Iris pigment epithelial cell (primary cell): ENCODE data around the gene CLASP1.
A peak's percentile ranks its signal among the peaks of the same experiment; 100 is the strongest.
"Not testable (repeated sequence)": the region's sequence is repeated elsewhere in the genome, so short reads cannot be mapped to it uniquely, and the experiment has no call there.

ENCODE experiments used
- DNase-seq: peaks from one replicate; pipeline ENCODE4 v3.0.0-alpha.2; 2011; ENCODE audit warnings: low read depth

Gene CLASP1

DNA sequence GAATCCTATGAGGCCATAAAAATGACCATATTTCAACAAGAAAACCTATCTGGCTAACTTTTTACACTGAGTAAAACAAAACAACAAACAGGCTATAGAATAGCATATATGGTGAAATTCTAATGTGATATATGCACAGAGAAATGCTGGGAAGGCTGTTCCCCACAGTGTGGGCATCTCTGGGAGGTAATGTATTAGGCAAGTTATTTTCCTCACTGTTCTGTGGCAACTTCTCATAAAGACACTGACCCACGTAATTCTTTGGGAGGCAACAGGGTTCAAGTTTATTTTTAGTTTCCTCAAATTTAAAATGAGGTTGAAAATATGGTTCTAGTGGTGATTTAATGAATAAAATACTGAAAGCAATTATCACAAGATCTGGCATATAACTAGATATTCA lies 71.9 kb downstream of the CLASP1 start:
- DNase-seq = no peak

DNA sequence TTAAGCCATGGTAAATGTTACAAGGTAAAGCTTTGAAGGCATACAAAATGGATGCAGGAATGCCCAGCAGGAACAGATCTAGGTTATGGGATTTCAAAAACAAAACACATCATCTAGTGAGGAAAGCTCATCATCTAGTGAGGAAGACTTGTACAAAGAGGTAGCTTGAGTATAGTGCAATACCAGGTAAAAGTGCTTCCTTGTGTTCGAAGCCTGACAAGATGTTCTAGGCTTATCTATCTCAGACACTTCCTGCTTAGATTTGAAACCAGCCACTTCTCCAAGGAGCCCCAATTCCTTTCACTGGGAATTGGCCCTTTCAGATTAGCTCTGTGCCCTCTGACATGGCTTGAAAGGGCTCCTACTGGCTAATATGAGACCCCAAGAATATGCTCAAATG lies 73.0 kb downstream of the CLASP1 start:
- no peak for DNase-seq

DNA sequence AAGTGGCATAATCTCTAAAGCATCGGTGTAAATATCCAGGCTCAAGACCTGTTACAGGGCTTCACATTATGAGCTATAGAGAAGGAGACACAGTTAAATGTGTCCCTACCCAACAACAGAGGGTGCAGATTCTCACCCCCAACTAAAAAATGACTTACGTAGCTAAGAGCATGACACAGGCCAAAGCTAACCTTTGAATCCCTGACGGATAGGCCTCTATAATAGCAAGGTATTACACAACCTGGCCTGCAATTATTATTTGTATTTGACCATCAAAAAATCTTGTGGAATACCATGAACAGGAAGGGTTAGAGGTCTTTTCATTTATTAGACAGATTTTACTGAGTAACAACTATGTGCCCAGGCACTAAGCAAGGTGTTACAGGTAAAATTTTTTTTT lies 73.5 kb downstream of the CLASP1 start:
- DNase-seq = no peak

GRCh38 chr2:121570667-121571055 lies 78.6 kb downstream of the CLASP1 start:
- DNase-seq = no peak

DNA sequence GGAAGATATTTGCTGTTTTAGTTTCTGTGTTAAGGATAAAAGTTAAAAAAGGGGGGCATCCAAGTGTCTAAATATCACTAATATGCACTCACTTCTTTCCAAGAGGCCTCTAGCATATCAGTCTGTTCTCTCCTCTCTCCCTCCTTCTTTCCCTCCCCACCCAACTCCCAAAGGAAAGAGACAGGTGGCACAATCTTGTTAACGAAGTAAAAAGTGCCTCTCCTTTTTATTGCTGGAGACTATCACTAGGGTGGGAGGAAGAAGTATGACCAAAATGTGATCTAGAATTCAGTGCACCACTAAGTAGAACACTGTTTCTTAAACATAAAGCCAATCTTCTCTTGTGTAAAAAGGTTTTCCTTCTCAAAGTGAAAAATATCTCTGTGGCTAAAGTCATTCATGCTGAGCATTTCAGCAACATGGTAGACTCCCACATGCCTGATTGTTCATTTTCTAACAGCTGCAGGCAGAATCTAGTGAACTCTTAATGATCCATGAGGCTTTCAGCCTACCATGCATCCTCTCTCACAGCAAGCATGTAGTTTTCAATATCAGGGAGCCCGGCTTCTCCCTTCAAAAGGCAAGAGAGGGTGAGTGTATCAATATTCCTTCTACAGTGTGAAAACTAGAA lies 79.1 kb downstream of the CLASP1 start:
- no peak for DNase-seq

DNA sequence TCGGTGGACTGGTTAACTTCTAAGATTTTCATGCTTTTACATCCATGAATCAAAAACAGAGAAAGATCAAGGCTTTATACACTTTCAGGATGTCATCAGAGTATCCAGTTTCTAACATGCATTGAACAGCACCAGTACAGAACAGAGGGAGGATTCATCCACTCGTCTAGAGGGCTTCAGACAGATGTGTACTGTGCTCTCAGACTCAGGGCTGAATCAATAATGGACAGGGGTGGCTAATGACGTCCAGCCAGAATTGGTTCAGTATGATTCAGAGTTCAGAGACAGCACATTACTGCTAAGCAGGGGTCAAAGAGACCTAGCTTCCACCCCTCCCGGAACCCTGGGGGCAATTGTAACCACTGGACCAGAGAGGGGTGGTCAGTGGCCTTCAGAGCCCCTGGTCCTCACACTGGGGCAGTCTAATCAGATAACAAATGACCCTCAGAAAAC lies 81.3 kb downstream of the CLASP1 start:
- DNase-seq = peak; percentile 56

DNA sequence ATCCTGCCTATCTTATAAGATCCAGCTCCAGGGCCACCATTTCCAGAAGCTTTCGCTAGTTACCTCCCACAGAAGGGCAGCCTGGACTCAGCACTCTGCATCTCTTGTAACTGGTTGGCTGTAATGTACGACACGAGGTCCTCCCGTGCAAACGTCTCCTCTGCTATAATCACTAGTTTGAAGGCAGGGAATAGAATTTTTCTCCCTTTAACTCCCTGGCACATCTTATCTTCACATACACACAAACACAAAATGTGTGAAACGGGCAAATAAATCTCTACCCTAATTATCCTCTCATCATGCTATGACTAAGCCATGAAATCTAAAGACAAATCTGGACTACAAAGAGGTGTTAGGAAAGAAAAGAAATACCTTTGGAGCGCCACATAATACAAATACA lies 81.8 kb downstream of the CLASP1 start:
- no peak for DNase-seq

GRCh38 chr2:121565389-121566250 lies 83.6 kb downstream of the CLASP1 start:
- peak; percentile 13 for DNase-seq

DNA sequence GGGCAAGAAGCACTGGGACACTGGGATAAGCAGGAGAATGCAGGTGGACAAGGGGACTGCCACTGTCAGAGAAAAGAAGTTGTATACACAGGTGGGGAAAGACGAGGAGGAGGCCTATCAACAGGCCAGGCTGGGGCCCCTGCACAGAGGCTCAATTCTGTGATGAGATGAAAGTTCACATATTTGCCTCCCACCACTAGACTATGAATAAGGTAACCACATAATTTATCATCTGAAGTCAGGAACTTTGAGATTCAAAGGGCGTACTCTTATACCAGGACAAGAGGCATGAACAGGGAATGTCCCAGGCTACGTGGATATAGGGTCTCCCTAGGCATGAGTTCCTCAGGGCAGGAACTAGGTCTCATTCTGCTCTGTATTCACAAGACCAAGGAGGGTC lies 84.4 kb downstream of the CLASP1 start:
- no peak for DNase-seq

- DNase-seq = not testable (repeated sequence)
These were observed 85.5 kb downstream of the CLASP1 start for GRCh38 chr2:121563754-121564153.

DNA sequence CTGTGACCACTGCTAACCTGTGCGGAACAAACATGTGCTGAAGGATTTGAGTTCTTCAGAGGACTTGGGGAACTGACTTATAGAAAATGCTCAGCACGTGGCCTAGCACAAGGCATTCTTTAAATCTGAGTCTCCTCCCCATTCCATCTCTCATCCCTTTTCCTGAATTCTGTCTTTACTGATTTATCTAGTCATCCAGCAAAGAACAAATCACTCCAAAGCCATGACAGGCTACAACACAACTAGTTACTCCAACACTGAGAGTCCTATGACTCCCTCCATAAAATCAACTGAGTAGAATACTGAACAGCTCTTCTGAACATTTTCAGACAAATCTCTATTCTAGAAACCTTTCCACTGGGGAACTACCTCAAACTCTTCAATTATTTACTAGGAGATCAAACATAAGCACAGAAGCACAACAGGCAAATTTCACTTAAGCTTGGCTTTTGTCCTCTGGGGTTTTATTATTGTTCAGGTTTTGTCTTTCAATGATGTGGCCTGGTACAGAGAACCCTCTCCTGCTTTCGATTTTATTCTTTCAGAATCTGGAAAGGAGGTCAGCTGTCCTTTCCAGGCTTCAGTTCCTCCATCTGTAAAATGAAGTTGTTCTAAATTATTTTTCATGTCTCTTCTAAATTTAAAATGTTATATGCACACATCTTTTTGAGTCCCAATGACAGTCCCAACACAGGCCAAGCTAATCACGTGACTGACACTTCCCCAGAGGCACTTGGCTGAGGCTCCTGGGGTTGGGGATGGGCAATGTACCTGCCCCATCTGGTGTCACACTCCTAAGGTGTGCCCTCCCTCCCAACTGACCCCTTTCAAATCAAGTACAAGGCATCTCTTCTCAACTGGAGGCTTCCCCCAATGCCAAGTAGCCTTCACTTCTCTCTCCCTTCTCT lies 86.7 kb downstream of the CLASP1 start:
- DNase-seq = no peak

DNA sequence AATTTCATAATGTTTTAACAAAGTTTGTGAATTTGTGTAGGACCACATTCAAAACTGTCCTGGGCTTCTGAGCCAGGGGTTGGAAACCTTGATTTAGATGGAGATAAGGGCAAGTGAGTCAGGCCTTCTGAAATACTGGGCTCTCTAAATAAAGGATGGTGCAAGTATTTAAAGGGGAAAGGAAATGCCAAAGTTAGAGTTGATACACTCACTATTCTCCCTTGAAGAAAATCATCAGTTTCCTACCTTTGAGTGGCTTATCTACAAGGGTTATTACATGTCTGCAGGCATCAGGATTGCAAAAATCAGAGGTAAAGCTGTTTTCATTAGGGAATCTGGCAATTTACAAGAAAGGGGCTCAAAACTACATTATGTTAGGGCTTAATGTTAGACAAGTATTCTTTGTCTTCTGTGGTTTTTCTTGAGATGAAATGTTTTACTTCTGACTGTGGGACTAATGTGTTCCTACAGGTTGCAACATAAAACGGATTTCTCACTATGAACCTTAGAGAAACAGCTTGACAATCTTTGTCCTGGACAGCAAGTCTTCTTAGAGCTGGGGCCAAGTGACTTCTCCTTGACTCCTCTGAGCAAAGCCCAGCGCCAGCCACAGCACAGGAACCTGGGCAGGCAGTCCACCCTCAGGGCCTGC lies 87.5 kb downstream of the CLASP1 start:
- DNase-seq = peak; percentile 79

DNA sequence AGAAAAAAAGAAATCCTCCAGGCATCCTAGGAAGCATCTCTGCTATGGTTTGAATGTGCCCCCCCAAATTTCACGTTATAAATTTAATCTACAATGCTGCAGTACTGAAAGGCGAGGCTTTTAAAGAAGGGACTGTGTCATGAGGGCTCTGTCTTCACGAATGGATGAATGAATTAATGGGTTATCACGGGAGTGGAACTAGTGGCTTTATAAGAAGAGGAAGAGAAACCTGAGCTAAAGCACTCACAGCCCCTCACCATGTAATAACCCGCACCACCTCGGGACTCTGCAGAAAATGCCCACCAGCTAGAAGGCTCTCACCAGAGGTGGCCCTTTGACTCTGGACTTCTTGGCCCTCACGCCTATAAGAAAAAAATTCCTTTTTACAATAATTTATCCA lies 90.9 kb downstream of the CLASP1 start:
- no peak for DNase-seq

- DNase-seq = no peak
These were observed 94.3 kb downstream of the CLASP1 start for GRCh38 chr2:121555008-121555407.

DNA sequence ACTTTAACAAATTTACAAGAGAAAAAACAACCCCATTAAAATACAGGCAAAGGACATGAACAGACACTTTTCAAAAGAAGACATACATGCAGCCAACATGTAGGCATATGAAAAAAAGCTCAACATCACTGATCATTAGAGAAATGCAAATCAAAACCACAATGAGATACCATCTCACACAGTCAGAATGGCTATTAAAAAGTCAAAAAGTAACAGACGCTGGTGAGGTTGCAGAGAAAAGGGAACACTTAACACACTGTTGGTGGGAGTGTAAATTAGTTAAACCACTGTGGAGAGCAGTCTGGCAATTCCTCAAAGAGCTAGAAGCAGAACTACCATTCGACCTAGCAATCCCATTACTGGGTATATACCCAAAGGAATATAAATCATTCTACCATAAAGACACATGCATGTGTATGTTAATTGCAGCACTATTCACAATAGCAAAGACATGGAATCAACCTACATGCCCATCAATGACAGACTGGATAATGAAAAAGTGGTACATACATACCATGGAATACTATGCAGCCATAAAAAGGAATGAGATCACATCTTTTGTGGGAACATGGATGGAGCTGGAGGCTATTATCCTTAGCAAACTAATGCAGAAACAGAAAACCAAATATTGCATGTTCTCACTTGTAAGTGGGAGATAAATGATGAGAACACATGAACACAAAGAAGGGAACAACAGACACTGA lies 96.6 kb downstream of the CLASP1 start:
- DNase-seq = not testable (repeated sequence)

- DNase-seq = no peak
These were observed 98.6 kb downstream of the CLASP1 start for GRCh38 chr2:121550669-121551068.

DNA sequence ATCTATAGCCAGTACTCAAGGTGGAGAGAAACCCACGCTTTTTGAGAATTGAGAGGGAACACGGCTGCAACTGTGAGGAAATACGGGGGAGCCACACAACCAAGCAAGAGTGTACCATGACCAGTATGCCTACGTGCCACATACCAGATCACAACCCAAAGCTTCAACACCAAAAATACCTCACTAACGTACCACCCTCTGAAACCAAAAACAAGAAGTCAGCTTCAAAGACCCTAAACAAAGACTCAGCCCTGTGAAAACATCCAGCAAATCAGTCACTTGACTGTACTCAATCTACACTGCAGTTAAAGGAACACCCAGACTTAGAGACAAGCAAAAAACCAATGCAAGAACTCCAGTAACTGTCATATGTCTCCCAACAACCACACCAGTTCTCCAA lies 101.6 kb downstream of the CLASP1 start:
- no peak for DNase-seq

DNA sequence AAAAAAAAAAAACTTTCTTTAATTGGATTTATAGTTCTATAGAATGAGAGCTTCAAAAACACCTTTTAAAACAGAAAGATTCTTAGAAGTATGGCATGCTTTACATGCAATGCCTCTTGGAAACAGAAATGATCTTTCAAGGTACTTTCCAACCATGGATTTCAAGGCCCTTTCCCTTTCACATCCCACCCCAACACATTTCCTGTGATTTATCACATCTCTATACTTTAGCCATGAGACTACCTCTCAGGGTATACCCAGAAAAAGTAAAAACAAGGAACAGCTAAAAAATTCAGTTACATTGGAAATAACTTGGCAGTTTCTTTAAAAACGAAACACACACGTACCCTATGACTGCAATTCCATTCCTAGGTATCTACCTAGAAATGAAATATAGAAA lies 103.3 kb downstream of the CLASP1 start:
- DNase-seq = no peak

GRCh38 chr2:121545257-121545656 lies 104.0 kb downstream of the CLASP1 start:
- DNase-seq = no peak

DNA sequence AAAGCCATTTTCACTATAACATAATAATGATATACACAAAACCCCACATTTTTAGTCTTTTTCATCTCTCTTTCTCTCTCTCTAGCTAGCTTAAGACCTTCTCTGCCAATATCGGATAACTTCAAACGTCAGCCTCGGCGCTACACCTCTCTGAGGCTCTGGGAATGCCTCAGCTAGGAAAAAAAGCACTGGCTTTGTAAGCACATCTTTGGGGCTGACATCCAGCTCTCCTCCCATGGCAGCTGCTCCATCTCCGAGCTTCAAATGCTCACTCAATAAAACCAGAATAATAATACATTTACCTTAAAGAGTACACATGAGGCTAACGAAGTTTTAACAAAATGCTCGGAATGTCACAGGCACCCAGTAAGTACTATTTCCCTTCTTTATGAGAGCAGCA lies 107.8 kb downstream of the CLASP1 start:
- no peak for DNase-seq

DNA sequence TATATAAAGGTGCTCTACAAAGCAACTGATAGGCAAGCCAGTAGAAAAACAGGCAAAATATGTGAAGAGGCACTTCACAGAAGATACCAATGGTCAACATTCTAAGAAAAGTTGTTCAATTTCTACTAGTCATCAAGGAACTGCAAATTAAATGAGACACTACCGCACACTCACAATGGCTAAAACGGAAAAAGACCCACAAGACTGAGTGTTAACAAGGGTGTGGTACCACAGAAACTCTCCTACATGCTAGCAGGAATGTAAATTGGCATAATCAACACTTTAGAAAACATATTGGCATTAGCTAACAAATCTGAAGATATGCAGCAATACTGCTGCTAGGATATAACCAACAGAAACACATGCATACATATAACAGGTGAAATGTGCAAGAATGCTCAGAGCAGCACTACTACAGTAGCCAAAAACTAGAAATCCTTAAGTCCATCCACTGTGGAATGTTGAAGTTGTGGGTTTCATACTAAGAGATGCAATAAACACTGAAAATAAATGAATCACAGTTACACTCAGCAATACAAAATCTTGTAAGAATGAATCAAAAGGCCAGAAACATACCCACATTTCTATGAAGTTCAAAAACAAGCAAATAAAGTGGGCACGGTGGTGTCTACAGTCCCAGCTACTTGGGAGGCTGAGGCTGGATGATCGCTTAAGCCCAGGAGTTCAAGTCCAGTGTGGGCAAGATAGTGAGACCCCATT lies 109.4 kb downstream of the CLASP1 start:
- DNase-seq = no peak
